Lower leg skin (tissue), 4 donors: ENCODE data around the gene CABLES1. TPM values are rescaled to one million over a fixed set of nuclear protein-coding genes. Genes with fewer than 3 reads are reported as not detected.

Source experiments
- DNase-seq, 2 donors: peaks; one replicate each; pipeline ENCODE4 v3.0.0-alpha.2; 2019; ENCODE audit warnings: low spot score in 2 of 2
- H3K4me3 ChIP-seq: fragments of 200-600 bp; sonication (generic); 2 replicates; pipeline ENCODE4 v1.5.1; 2017; ENCODE audit warnings: mild to moderate bottlenecking, low read depth; ENCODE audit not compliant: poor library complexity, severe bottlenecking
- CTCF ChIP-seq, 3 donors: fragments of 450-650 bp; IDR thresholded peaks; one replicate each; pipeline ENCODE4 v1.5.1; 2016; ENCODE audit warnings: antibody characterized with exemption in 3 of 3, mild to moderate bottlenecking in 3 of 3, moderate library complexity in 2 of 3
- POLR2A ChIP-seq, 2 donors: fragments of 450-650 bp; IDR thresholded peaks; one replicate each; pipeline ENCODE4 v1.6.1; 2016 to 2017; ENCODE audit warnings: antibody characterized with exemption in 2 of 2, mild to moderate bottlenecking in 1 of 2, moderate library complexity in 1 of 2
- WGBS, 2 donors: methylation state at CpG; one replicate each; pipeline ENCODE4 v1.1.5; 2018; 5-methylcytosine and 5-hydroxymethylcytosine counted together
- intact Hi-C: fragments of 100-400 bp; cut with DNase I; formaldehyde crosslinking; loops from one replicate; pipeline ENCODE4 v1.15.0; 2023; ENCODE audit warnings: low total_unique reads
- total RNA-seq, 4 donors: library from RNA; depleted of rRNA; stranded (reverse); fragments of >200 nt; gene quantifications; one replicate each; pipeline ENCODE4 v1.1.0, GENCODE V29; 2016

Gene CABLES1
- total RNA-seq, 4 donors from 2014 or later = 15.0 to 52.5 (median 27.5) TPM

- 18% methylated on average over 7 of the region's 7 CpGs for WGBS, 2 donors
- intact Hi-C loops = no loop called here
- no peak for DNase-seq
These were observed 93.1 kb downstream of the CABLES1 start for GRCh38 chr18:23228102-23229061.

DNA sequence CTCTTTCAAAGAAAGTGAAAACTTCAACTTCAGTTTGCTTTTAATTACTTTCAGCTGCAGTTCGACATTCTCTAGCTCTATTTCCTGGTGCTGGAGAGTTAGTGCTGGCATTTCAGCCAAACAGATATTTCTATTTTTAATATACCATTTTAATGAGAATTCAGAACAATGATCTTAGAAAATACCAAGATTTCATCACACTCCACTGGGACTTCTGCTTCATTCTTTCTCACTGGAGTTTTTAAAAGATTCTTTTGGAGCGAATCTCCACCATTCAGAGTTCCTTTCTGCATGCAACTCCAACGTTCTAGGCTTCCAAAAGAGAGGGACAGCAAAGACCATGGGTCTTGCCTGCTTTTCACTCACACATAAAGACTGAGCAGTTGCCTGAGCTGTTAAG lies 94.2 kb downstream of the CABLES1 start:
- intact Hi-C loops = no loop called here
- 38 to 56% methylated on average over 3 of the region's 3 CpGs for WGBS, 2 donors
- DNase-seq = no peak

More at GRCh38 chr18:23228102-23229061, 93.1 kb downstream of the CABLES1 start:
- H3K4me3 ChIP-seq = no peak overlapping the region
- TF ChIP-seq CTCF (IDR thresholded peaks at IDR 0.05) (no peak), POLR2A (IDR thresholded peaks at IDR 0.05) (no peak)

DNA sequence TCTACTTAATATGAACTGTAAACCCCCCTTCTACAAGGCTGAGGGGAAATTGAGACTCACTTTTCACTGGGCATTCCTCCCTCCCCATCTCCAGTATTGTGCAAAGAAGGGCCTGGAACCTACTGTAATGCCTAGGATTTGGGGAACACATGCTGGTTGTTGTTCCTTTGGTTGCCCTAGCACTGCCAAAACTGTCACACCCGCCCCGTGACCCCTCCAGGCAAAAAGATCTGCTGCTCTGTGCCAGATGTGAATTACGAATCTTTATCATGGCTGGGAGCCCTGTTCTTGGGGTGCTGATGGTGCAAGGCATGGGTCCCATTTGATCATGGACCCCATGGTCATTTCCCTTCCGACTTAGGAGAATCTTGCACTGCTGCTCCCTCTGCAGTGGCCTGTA lies 95.4 kb downstream of the CABLES1 start:
- TF ChIP-seq CTCF (IDR thresholded peaks at IDR 0.05) (no peak), POLR2A (IDR thresholded peaks at IDR 0.05) (no peak)
- H3K4me3 ChIP-seq = no peak overlapping the region
- peak; percentile 86 to 94 for DNase-seq
- WGBS, 2 donors = 20 to 43% methylated on average over 4 of the region's 4 CpGs
- intact Hi-C loops = loop anchor here (10.0 kb wide), 1 partner anchor 96 kb away; the partner anchor contains the start of gene CABLES1

More for the DNA sequence above, 94.2 kb downstream of the CABLES1 start:
- TF ChIP-seq POLR2A (IDR thresholded peaks at IDR 0.05) (no peak), CTCF (IDR thresholded peaks at IDR 0.05) (no peak)
- H3K4me3 ChIP-seq = no peak overlapping the region

GRCh38 chr18:23231340-23232021 lies 96.2 kb downstream of the CABLES1 start:
- intact Hi-C loops = loop anchor here (10.0 kb wide), 1 partner anchor 97 kb away; the partner anchor contains the start of gene CABLES1
- 9 to 10% methylated on average over 20 of the region's 20 CpGs for WGBS, 2 donors
- no peak overlapping the region for H3K4me3 ChIP-seq
- peak; percentile 92 to 96 for DNase-seq
- no peak for TF ChIP-seq POLR2A (IDR thresholded peaks at IDR 0.05)
- TF ChIP-seq CTCF (IDR thresholded peaks at IDR 0.05) = no peak

DNA sequence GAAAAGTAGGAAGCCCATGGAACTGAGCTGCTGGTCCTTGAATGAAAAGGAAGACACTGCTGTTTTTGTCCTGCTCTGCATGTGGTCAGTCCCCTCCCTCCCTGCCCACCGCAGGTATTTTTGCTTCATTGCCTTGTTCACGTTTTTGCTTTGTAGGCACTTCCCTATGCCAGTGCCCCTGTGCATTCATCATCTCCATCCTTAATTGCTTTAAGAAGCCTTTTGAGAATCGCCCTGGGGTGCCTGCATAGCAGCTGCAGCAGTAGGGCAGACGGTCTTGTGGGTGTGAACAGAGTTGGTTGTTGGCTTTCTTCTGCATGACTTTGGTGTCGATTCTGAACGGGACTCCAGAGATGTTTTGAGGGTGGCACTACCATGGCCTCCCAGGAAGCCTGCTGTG lies 97.0 kb downstream of the CABLES1 start:
- 50 to 52% methylated on average over 6 of the region's 6 CpGs for WGBS, 2 donors
- no peak overlapping the region for H3K4me3 ChIP-seq
- intact Hi-C loops = loop anchor here (10.0 kb wide), 1 partner anchor 98 kb away; the partner anchor contains the start of gene CABLES1
- TF ChIP-seq POLR2A (IDR thresholded peaks at IDR 0.05) = no peak
- TF ChIP-seq CTCF (IDR thresholded peaks at IDR 0.05) = no peak
- DNase-seq = no peak
